Measurements from ENCODE around the gene HELZ.

Gene HELZ

GRCh38 chr17:67059372-67059771 lies 185.6 kb downstream of the HELZ start:
- TF ChIP-seq, protein P1, sequence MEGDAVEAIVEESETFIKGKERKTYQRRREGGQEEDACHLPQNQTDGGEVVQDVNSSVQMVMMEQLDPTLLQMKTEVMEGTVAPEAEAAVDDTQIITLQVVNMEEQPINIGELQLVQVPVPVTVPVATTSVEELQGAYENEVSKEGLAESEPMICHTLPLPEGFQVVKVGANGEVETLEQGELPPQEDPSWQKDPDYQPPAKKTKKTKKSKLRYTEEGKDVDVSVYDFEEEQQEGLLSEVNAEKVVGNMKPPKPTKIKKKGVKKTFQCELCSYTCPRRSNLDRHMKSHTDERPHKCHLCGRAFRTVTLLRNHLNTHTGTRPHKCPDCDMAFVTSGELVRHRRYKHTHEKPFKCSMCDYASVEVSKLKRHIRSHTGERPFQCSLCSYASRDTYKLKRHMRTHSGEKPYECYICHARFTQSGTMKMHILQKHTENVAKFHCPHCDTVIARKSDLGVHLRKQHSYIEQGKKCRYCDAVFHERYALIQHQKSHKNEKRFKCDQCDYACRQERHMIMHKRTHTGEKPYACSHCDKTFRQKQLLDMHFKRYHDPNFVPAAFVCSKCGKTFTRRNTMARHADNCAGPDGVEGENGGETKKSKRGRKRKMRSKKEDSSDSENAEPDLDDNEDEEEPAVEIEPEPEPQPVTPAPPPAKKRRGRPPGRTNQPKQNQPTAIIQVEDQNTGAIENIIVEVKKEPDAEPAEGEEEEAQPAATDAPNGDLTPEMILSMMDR (conservative IDR thresholded peaks at IDR 0.05; ENCODE audit: low read depth, low read length), result no peak
- H3K4me3 ChIP-seq (ENCODE audit: low read length), result no peak overlapping the region
- DNase-seq (ENCODE audit: low read depth), result no peak

GRCh38 chr17:67058036-67058435 lies 187.0 kb downstream of the HELZ start:
- TF ChIP-seq, protein P1 (conservative IDR thresholded peaks at IDR 0.05; ENCODE audit: low read depth, low read length), result no peak
- no peak overlapping the region for H3K4me3 ChIP-seq (ENCODE audit: low read length)
- no peak for DNase-seq (ENCODE audit: low read depth)

- no peak overlapping the region for H3K4me3 ChIP-seq (ENCODE audit: low read length)
- TF ChIP-seq, protein P1 (conservative IDR thresholded peaks at IDR 0.05; ENCODE audit: low read depth, low read length), result no peak
- no peak for DNase-seq (ENCODE audit: low read depth)
Observed at GRCh38 chr17:67056746-67057490, 188.1 kb downstream of the HELZ start.

GRCh38 chr17:67055811-67056745 lies 188.9 kb downstream of the HELZ start:
- no peak for DNase-seq (ENCODE audit: low read depth)
- H3K4me3 ChIP-seq (ENCODE audit: low read length), result no peak overlapping the region
- TF ChIP-seq, protein P1 (conservative IDR thresholded peaks at IDR 0.05; ENCODE audit: low read depth, low read length), result no peak

- no peak overlapping the region for H3K4me3 ChIP-seq (ENCODE audit: low read length)
- TF ChIP-seq, protein P1 (conservative IDR thresholded peaks at IDR 0.05; ENCODE audit: low read depth, low read length), result no peak
- DNase-seq (ENCODE audit: low read depth), result no peak
Observed at GRCh38 chr17:67055041-67055443, 190.0 kb downstream of the HELZ start.

GRCh38 chr17:67054608-67055007 lies 190.4 kb downstream of the HELZ start:
- DNase-seq (ENCODE audit: low read depth), result no peak
- no peak overlapping the region for H3K4me3 ChIP-seq (ENCODE audit: low read length)
- TF ChIP-seq, protein P1 (conservative IDR thresholded peaks at IDR 0.05; ENCODE audit: low read depth, low read length), result no peak
